Astrocyte of the spinal cord (primary cell): Measurements from ENCODE around the gene NRP2.

Experiments used
- DNase-seq: peaks from one replicate; pipeline ENCODE4 v3.0.0; 2011; ENCODE audit warnings: low read depth, low spot score
- H3K4me3 ChIP-seq: 2 replicates; pipeline ENCODE4 v1.5.1; 2011; ENCODE audit warnings: low read depth, mild to moderate bottlenecking, low read length, moderate library complexity
- in situ Hi-C: cut with HindIII; loops from 2 replicates; pipeline ENCODE4 v1.10.0; 2017; ENCODE audit warnings: low sequenced_read_pairs
- TF ChIP-seq, protein P1 (sequence below): IDR thresholded peaks from 2 replicates; pipeline ENCODE4 v1.5.1; 2012; ENCODE audit warnings: low read depth, mild to moderate bottlenecking, low read length, inconsistent platforms

Gene NRP2

GRCh38 chr2:205685314-205686055 lies 3.2 kb downstream of the NRP2 start:
- TF ChIP-seq, protein P1, sequence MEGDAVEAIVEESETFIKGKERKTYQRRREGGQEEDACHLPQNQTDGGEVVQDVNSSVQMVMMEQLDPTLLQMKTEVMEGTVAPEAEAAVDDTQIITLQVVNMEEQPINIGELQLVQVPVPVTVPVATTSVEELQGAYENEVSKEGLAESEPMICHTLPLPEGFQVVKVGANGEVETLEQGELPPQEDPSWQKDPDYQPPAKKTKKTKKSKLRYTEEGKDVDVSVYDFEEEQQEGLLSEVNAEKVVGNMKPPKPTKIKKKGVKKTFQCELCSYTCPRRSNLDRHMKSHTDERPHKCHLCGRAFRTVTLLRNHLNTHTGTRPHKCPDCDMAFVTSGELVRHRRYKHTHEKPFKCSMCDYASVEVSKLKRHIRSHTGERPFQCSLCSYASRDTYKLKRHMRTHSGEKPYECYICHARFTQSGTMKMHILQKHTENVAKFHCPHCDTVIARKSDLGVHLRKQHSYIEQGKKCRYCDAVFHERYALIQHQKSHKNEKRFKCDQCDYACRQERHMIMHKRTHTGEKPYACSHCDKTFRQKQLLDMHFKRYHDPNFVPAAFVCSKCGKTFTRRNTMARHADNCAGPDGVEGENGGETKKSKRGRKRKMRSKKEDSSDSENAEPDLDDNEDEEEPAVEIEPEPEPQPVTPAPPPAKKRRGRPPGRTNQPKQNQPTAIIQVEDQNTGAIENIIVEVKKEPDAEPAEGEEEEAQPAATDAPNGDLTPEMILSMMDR: no peak

DNA sequence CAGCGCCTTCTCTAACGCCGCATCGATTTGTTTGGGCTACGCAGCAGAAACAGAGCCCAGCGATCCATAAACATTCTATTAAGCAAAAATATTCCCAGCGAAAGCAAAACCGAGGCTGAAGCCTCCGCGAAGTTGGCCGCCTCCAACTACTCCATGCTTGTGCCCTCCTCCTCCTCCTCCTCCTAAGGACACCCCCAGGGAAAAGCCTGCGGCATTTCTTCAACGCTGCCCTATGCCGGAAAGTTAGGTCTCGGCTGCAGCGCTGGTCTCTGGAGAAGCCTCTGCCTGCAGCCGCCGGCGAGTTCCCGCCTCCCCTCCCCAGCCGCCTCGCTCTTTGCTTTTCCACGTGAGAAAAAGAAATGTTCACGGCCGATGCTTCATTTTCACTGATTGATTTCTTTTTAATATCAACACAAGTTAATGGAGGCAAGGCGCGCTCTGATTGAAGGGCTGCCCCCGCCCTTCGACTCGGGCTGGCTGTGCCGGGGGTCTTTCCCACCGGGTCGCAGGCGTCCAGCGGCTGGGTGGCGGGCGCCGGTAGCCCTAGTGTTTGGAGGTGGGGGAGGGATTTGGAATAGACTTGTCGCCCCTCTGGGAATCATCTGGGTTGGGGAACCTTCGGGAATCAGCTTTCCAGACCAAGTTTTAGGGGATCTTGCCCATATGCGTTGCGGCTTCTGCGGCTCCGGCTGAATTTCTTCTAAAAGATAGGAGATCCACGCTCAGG lies 3.9 kb downstream of the NRP2 start:
- TF ChIP-seq, protein P1: no peak
- DNase-seq: no peak
- in situ Hi-C loops: no loop called here
- H3K4me3 ChIP-seq: peak overlapping the region; percentile 77

More at GRCh38 chr2:205685314-205686055, 3.2 kb downstream of the NRP2 start:
- in situ Hi-C loops: no loop called here
- H3K4me3 ChIP-seq: peak overlapping the region; percentile 77
- DNase-seq: peak; percentile 70

DNA sequence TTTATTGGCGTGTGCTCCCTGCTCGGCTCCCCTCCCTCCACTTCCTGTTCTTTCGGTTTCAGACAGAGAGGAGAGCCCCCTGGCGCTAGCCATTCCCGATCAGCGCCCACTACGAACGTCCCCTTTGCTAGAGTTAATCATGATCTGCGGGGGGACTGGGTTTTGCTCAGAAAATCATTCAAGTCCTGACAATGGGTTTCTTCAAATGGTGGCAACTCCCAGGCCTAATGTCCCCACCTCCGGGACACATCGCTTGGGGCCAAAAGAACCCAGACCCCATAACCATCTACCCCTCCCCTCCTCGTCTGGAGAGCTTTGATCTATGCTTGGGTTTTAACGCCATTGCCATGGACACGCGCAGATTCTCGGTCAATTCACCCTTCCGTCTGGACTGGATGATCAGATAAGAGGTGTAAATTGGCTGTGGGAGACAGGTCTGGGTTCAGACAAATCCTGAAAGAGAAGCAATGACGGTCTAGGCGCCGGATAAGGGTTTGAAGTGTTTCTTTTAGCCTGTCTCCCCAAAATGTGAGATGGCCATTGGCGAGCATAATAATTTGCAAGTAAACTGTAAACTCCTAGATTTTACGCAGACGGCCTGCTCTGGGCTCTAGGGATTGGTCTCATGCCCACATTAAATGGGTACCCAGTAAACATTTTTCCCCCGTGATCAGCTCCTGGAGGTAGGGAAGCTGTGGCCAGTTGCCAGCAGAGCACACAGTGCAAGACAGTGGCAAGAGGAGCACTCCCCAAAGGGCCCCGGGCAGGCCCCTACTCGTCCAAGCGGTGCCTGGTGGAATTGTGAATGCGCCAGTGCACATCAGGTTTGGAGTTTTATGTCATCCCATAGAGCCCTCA lies 4.7 kb downstream of the NRP2 start:
- H3K4me3 ChIP-seq: peak overlapping the region; percentile 77
- in situ Hi-C loops: no loop called here
- TF ChIP-seq, protein P1: peak; percentile 30
- no peak for DNase-seq

DNA sequence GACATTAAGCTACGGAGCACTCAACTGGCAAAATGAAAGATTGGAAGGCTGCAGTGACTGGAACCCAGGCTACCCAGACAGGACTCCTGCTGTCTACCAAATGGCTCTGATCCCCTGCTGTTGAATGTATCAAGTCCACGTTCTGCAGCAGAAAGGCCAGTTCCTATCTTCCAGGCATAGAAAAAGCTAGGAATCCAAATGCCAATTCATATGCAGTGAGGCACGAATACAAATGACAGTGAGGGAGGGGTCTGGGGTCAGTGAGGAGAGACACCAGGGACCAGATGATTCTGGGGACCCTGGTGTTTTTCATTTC lies 5.3 kb downstream of the NRP2 start:
- in situ Hi-C loops: no loop called here
- no peak overlapping the region for H3K4me3 ChIP-seq
- TF ChIP-seq, protein P1: no peak
- no peak for DNase-seq

DNA sequence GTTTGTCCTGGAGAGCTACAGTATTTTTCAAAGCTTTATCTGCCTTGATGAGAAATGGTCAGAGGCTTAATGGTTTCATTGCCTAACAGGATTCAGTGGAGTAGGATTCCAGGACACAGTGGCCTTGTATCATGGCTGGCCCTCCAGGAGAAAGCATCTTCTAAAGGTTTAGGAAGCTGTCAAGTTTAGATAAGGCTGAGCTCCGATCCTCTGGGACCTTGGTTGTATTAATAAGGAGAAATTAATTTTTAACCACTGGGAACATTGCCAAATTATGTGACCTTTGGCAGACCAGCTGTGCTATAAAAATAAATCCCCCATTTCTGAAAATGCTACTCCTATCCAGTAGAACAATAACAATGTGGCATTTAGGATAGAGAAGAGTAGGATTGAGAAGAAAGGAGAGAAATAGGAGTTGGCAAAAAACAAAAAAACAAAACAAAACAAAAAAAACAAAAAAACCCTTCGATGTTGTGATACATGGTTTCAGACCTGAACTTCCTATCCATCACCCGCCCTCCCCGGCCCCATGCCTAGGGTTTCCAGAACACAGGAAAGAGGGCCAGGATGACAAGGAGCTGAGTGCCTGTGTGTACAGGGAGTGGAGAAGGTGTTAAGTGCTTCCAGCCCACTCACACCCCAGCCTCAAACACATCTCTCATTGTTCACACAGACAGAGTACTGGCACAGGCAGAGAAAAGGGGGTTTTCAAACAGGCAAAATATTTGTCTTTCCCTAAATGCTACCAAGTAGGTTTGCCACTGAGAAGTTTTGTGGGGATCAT lies 6.3 kb downstream of the NRP2 start:
- DNase-seq: no peak
- in situ Hi-C loops: no loop called here
- TF ChIP-seq, protein P1: no peak
- H3K4me3 ChIP-seq: no peak overlapping the region

- H3K4me3 ChIP-seq: no peak overlapping the region
- DNase-seq: no peak
- in situ Hi-C loops: no loop called here
- TF ChIP-seq, protein P1: no peak
Observed at GRCh38 chr2:205689820-205690219, 7.5 kb downstream of the NRP2 start.
